GM23338 (cell line): ENCODE results near the gene KDSR.

Source experiments
- CREB1 ChIP-seq: fragments of 250-450 bp; sonication (Bioruptor Pico); IDR thresholded peaks from 2 replicates; pipeline ENCODE4 v1.5.0; 2020; ENCODE audit warnings: low read depth, mild to moderate bottlenecking, moderate library complexity
- EZH2 ChIP-seq: fragments of 200-600 bp; sonication (generic); IDR thresholded peaks from one replicate; pipeline ENCODE4 v1.8.0; 2017; ENCODE audit warnings: antibody characterized with exemption, mild to moderate bottlenecking, low read depth; ENCODE audit not compliant: unreplicated experiment
- EZH2phosphoT487 ChIP-seq: fragments of 200-600 bp; sonication (generic); IDR thresholded peaks from one replicate; pipeline ENCODE4 v1.8.1; 2018; ENCODE audit warnings: antibody characterized with exemption; ENCODE audit not compliant: unreplicated experiment
- JUNB ChIP-seq: IDR thresholded peaks from one replicate; pipeline ENCODE4 v1.6.1; 2016; ENCODE audit warnings: antibody characterized with exemption; ENCODE audit not compliant: unreplicated experiment
- NANOG ChIP-seq: IDR thresholded peaks from 2 replicates; pipeline ENCODE4 v1.6.1; 2016; ENCODE audit warnings: antibody characterized with exemption, borderline replicate concordance
- POLR2AphosphoS5 ChIP-seq: IDR thresholded peaks from 2 replicates; pipeline ENCODE4 v1.6.1; 2016; ENCODE audit warnings: antibody characterized with exemption, low read depth
- STAT1 ChIP-seq: IDR thresholded peaks from one replicate; pipeline ENCODE4 v1.6.1; 2016; ENCODE audit warnings: antibody characterized with exemption; ENCODE audit not compliant: unreplicated experiment
- ZNF114 ChIP-seq: fragments of 250-450 bp; sonication (Bioruptor Pico); IDR thresholded peaks from 2 replicates; pipeline ENCODE4 v1.5.0; 2020; ENCODE audit warnings: mild to moderate bottlenecking, moderate library complexity
- ZNF331 ChIP-seq: fragments of 250-450 bp; sonication (Bioruptor Pico); IDR thresholded peaks from 2 replicates; pipeline ENCODE4 v1.5.0; 2020; ENCODE audit warnings: low read depth, mild to moderate bottlenecking, moderate library complexity
- TF ChIP-seq, protein P1 (sequence below), 2 experiments: fragments of 200-600 bp in 1 of 2; sonication (generic) in 1 of 2; conservative IDR thresholded peaks; 2 replicates each; pipeline versions ENCODE4 v1.5.1 to v1.6.1; 2016 to 2017; ENCODE audit warnings: antibody characterized with exemption in 2 of 2, low read depth in 2 of 2, mild to moderate bottlenecking in 2 of 2, moderate library complexity in 1 of 2
- TF ChIP-seq, protein P2 (sequence below): IDR thresholded peaks from one replicate; pipeline ENCODE4 v1.6.1; 2018; ENCODE audit warnings: antibody characterized with exemption; ENCODE audit not compliant: unreplicated experiment
- TF ChIP-seq, protein P3 (sequence below): IDR thresholded peaks from 2 replicates; pipeline ENCODE4 v1.6.1; 2016; ENCODE audit warnings: antibody characterized with exemption

DNA sequence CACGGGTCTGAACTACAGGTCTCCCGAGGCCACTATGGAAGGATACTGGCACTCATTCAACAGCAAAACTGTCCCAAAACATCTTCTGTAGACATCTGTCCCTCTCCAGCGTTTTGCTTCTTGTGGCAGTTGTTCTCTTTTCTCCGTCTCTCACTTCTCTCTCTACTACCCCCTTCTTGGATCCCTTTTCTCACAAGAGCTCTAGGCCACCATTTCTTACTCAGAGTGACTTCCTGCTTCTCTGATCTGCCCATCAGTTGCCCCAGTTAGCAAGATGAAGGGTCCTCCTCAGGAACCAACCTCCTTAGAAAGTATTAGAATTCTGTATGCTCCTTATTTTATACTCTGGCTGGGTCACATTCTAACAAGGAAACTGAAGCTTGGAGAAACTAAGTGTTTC is 80.1 kb downstream of the KDSR start:
- no peak for TF ChIP-seq POLR2AphosphoS5
- no peak for TF ChIP-seq EZH2phosphoT487
- TF ChIP-seq, protein P1, sequence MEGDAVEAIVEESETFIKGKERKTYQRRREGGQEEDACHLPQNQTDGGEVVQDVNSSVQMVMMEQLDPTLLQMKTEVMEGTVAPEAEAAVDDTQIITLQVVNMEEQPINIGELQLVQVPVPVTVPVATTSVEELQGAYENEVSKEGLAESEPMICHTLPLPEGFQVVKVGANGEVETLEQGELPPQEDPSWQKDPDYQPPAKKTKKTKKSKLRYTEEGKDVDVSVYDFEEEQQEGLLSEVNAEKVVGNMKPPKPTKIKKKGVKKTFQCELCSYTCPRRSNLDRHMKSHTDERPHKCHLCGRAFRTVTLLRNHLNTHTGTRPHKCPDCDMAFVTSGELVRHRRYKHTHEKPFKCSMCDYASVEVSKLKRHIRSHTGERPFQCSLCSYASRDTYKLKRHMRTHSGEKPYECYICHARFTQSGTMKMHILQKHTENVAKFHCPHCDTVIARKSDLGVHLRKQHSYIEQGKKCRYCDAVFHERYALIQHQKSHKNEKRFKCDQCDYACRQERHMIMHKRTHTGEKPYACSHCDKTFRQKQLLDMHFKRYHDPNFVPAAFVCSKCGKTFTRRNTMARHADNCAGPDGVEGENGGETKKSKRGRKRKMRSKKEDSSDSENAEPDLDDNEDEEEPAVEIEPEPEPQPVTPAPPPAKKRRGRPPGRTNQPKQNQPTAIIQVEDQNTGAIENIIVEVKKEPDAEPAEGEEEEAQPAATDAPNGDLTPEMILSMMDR (conservative IDR thresholded peaks at IDR 0.05; ENCODE audit: low read depth in 2 of 2), result no peak
- TF ChIP-seq CREB1 (CRISPR knock-in tag), result no peak
- TF ChIP-seq EZH2, result no peak
- no peak for TF ChIP-seq NANOG
- TF ChIP-seq JUNB, result no peak
- TF ChIP-seq STAT1, result no peak
- no peak for TF ChIP-seq ZNF114
- TF ChIP-seq, protein P2, sequence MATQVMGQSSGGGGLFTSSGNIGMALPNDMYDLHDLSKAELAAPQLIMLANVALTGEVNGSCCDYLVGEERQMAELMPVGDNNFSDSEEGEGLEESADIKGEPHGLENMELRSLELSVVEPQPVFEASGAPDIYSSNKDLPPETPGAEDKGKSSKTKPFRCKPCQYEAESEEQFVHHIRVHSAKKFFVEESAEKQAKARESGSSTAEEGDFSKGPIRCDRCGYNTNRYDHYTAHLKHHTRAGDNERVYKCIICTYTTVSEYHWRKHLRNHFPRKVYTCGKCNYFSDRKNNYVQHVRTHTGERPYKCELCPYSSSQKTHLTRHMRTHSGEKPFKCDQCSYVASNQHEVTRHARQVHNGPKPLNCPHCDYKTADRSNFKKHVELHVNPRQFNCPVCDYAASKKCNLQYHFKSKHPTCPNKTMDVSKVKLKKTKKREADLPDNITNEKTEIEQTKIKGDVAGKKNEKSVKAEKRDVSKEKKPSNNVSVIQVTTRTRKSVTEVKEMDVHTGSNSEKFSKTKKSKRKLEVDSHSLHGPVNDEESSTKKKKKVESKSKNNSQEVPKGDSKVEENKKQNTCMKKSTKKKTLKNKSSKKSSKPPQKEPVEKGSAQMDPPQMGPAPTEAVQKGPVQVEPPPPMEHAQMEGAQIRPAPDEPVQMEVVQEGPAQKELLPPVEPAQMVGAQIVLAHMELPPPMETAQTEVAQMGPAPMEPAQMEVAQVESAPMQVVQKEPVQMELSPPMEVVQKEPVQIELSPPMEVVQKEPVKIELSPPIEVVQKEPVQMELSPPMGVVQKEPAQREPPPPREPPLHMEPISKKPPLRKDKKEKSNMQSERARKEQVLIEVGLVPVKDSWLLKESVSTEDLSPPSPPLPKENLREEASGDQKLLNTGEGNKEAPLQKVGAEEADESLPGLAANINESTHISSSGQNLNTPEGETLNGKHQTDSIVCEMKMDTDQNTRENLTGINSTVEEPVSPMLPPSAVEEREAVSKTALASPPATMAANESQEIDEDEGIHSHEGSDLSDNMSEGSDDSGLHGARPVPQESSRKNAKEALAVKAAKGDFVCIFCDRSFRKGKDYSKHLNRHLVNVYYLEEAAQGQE, result no peak
- TF ChIP-seq ZNF331 (CRISPR knock-in tag), result no peak
- TF ChIP-seq, protein P3, sequence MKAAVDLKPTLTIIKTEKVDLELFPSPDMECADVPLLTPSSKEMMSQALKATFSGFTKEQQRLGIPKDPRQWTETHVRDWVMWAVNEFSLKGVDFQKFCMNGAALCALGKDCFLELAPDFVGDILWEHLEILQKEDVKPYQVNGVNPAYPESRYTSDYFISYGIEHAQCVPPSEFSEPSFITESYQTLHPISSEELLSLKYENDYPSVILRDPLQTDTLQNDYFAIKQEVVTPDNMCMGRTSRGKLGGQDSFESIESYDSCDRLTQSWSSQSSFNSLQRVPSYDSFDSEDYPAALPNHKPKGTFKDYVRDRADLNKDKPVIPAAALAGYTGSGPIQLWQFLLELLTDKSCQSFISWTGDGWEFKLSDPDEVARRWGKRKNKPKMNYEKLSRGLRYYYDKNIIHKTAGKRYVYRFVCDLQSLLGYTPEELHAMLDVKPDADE, result no peak
